OCI-LY7 (cell line): ENCODE results near the gene NFYC. TPM values are rescaled to one million over a fixed set of nuclear protein-coding genes. Genes with fewer than 3 reads are reported as not detected.

ENCODE experiments used
- BruUV-seq: library from RNA; stranded (reverse); fragments of 400-500 nt; replicated peaks from 2 replicates; lab custom pipeline; 2021; lab: Mats Ljungman, UMichigan
- CTCF ChIA-PET: fragments of 300-600 bp; sonication (Branson Sonifier 250); formaldehyde crosslinking; loops from one replicate; lab custom pipeline; 2022; ENCODE audit warnings: antibody characterized with exemption; ENCODE audit not compliant: unreplicated experiment; lab: Charles Lee
- POLR2A ChIA-PET: fragments of 300-600 bp; sonication (Branson Sonifier 250); formaldehyde crosslinking; loops from one replicate; lab custom pipeline; 2022; ENCODE audit warnings: antibody characterized with exemption; lab: Charles Lee
- DNase-seq: peaks from one replicate; pipeline ENCODE4 v3.0.0-alpha.2; 2015; ENCODE audit warnings: low spot score
- H2AFZ ChIP-seq: fragments of 200-600 bp; sonication (generic), shearing (Covaris generic); 2 replicates; pipeline ENCODE4 v1.6.1; 2014; ENCODE audit warnings: mild to moderate bottlenecking, antibody characterized with exemption, low read length, moderate library complexity
- H3K27ac ChIP-seq: fragments of 200-600 bp; sonication (generic); 2 replicates; pipeline ENCODE4 v1.5.1; 2014; ENCODE audit warnings: mixed run types, low read depth, mild to moderate bottlenecking, moderate library complexity, low read length, inconsistent platforms; ENCODE audit not compliant: poor library complexity, severe bottlenecking
- H3K36me3 ChIP-seq: fragments of 200-600 bp; sonication (generic); 2 replicates; pipeline ENCODE4 v1.6.1; 2014; ENCODE audit warnings: mild to moderate bottlenecking, antibody characterized with exemption, low read length, moderate library complexity, mixed read lengths; ENCODE audit not compliant: insufficient read depth
- H3K4me1 ChIP-seq: fragments of 200-600 bp; sonication (generic); 2 replicates; pipeline ENCODE4 v1.5.1; 2014; ENCODE audit warnings: mild to moderate bottlenecking, low read length; ENCODE audit not compliant: insufficient read depth, poor library complexity, severe bottlenecking
- H3K4me2 ChIP-seq: fragments of 200-600 bp; sonication (generic); 2 replicates; pipeline ENCODE4 v1.6.1; 2014; ENCODE audit warnings: mild to moderate bottlenecking, low read length
- H3K4me3 ChIP-seq: fragments of 200-600 bp; sonication (generic); 2 replicates; pipeline ENCODE4 v1.5.1; 2014; ENCODE audit warnings: mild to moderate bottlenecking, low read depth, low read length; ENCODE audit not compliant: poor library complexity, severe bottlenecking
- H3K79me2 ChIP-seq: fragments of 200-600 bp; sonication (generic); 2 replicates; pipeline ENCODE4 v1.6.1; 2016; ENCODE audit warnings: low read depth, mild to moderate bottlenecking, low read length, moderate library complexity, mixed read lengths; ENCODE audit not compliant: insufficient read depth
- H3K9me2 ChIP-seq: fragments of 200-600 bp; sonication (generic); 2 replicates; pipeline ENCODE4 v1.6.1; 2016; ENCODE audit warnings: mild to moderate bottlenecking, low read length, mixed read lengths; ENCODE audit not compliant: insufficient read depth
- H3K9me3 ChIP-seq: fragments of 200-600 bp; sonication (generic); 2 replicates; pipeline ENCODE4 v1.6.1; 2014; ENCODE audit warnings: mild to moderate bottlenecking, mixed run types, low read length, mixed read lengths
- H4K20me1 ChIP-seq: fragments of 200-600 bp; sonication (generic); 2 replicates; pipeline ENCODE4 v1.6.1; 2014; ENCODE audit warnings: mild to moderate bottlenecking, antibody characterized with exemption, low read length, moderate library complexity, mixed read lengths; ENCODE audit not compliant: insufficient read depth
- CTCF ChIP-seq: fragments of 200-600 bp; sonication (generic); conservative IDR thresholded peaks from 2 replicates; pipeline ENCODE4 v1.5.1; 2014; ENCODE audit warnings: mild to moderate bottlenecking, antibody characterized with exemption, low read length, moderate library complexity, mixed read lengths
- EZH2phosphoT487 ChIP-seq: fragments of 200-600 bp; sonication (generic); IDR thresholded peaks from 2 replicates; pipeline ENCODE4 v1.6.1; 2018; ENCODE audit warnings: low read depth, borderline replicate concordance, mild to moderate bottlenecking, mixed run types, antibody characterized with exemption, low read length, moderate library complexity, mixed read lengths
- intact Hi-C: fragments of 100-400 bp; cut with micrococcal nuclease; formaldehyde crosslinking; loops from one replicate; pipeline ENCODE4 v1.10.0; 2022; ENCODE audit not compliant: unreplicated experiment
- total RNA-seq, 2 experiments: library from RNA; depleted of rRNA in 1 of 2; stranded (reverse); fragments of >200 nt in 1 of 2; shearing (Covaris generic) in 1 of 2; gene quantifications; 2 replicates each; pipeline ENCODE4 v1.2.3, GENCODE V29; 2014 to 2022

Gene NFYC
- total RNA-seq, 2 experiments from 2014 or later: 39.1 to 71.0 TPM

GRCh38 chr1:40712997-40713396, 21.5 kb downstream of the NFYC start:
- Histone ChIP-seq H3K36me3 (peaks cover 24% of the 10 kb centered on the region), H3K27ac (peak overlapping the region; percentile 86)

GRCh38 chr1:40715491-40716059, 24.1 kb downstream of the NFYC start:
- no peak for DNase-seq
- no peak overlapping the region for H3K4me3 ChIP-seq
- H2AFZ ChIP-seq: no peak overlapping the region
- ChIA-PET CTCF (no interaction called here), POLR2A (interaction anchor here (0.7 kb wide), 1 partner anchor 201 kb away, joined by 3 read pairs; no protein-coding TSS in a partner anchor)
- H4K20me1 ChIP-seq: peaks cover 9% of the 10 kb centered on the region; the same call in 1 of the 2 replicates
- peaks cover 28% of the 10 kb centered on the region for H3K36me3 ChIP-seq
- no peak for TF ChIP-seq EZH2phosphoT487
- no peak for TF ChIP-seq CTCF
- H3K9me3 ChIP-seq: no peaks in the 10 kb centered on the region
- peaks cover 35% of the 10 kb centered on the region for H3K4me1 ChIP-seq
- peaks cover 94% of the 10 kb centered on the region for H3K79me2 ChIP-seq
- intact Hi-C loops: no loop called here
- no peak overlapping the region for H3K4me2 ChIP-seq
- no peak overlapping the region for H3K27ac ChIP-seq
- H3K9me2 ChIP-seq: no peaks in the 10 kb centered on the region
- BruUV-seq: no TSS peak

More at GRCh38 chr1:40712997-40713396, 21.5 kb downstream of the NFYC start:
- peak; percentile 81 for DNase-seq
- peaks cover 42% of the 10 kb centered on the region for H3K4me1 ChIP-seq
- H3K4me3 ChIP-seq: peak overlapping the region; percentile 50
- H2AFZ ChIP-seq: no peak overlapping the region
- BruUV-seq: no TSS peak
- ChIA-PET POLR2A (interaction anchor here (0.7 to 15.4 kb wide), 7 partner anchors 9 to 323 kb away, joined by 3 to 168 read pairs (median 4); partner anchors contain the start of gene NFYC), CTCF (no interaction called here)
- intact Hi-C loops: loop anchor here (2.0 to 5.0 kb wide), 2 partner anchors 20 to 181 kb away; partner anchors contain the start of gene ZNF684
- TF ChIP-seq CTCF: no peak
- TF ChIP-seq EZH2phosphoT487: no peak
- no peaks in the 10 kb centered on the region for H3K9me2 ChIP-seq
- H3K9me3 ChIP-seq: no peaks in the 10 kb centered on the region
- peaks cover 4% of the 10 kb centered on the region; the same call in 1 of the 2 replicates for H4K20me1 ChIP-seq
- H3K4me2 ChIP-seq: peak overlapping the region; percentile 90
- H3K79me2 ChIP-seq: peaks cover 95% of the 10 kb centered on the region

- peaks cover 35% of the 10 kb centered on the region for H3K36me3 ChIP-seq
- no peaks in the 10 kb centered on the region for H3K9me2 ChIP-seq
- no peak overlapping the region for H3K4me2 ChIP-seq
- peaks cover 90% of the 10 kb centered on the region for H3K79me2 ChIP-seq
- TF ChIP-seq EZH2phosphoT487 (no peak), CTCF (no peak)
- intact Hi-C loops: no loop called here
- ChIA-PET POLR2A (interaction anchor here (0.6 to 1.4 kb wide), 5 partner anchors 10 to 445 kb away, joined by 3 to 9 read pairs (median 3); no protein-coding TSS in a partner anchor), CTCF (no interaction called here)
- no peak for DNase-seq
- peaks cover 5% of the 10 kb centered on the region; the same call in 1 of the 2 replicates for H4K20me1 ChIP-seq
- H3K4me3 ChIP-seq: no peak overlapping the region
- H3K4me1 ChIP-seq: peaks cover 21% of the 10 kb centered on the region
- no peak overlapping the region for H2AFZ ChIP-seq
- no peak overlapping the region for H3K27ac ChIP-seq
- TSS peak; percentile 6 for BruUV-seq
- no peaks in the 10 kb centered on the region for H3K9me3 ChIP-seq
Measured at GRCh38 chr1:40717065-40717464, 25.6 kb downstream of the NFYC start.
